ENCODE data around the gene GAS7.
"Not testable (repeated sequence)": the region's sequence is repeated elsewhere in the genome, so short reads cannot be mapped to it uniquely, and the experiment has no call there.

Gene GAS7

GRCh38 chr17:10105513-10106001 lies 92.8 kb downstream of the GAS7 start:
- DNase-seq: no peak

DNA sequence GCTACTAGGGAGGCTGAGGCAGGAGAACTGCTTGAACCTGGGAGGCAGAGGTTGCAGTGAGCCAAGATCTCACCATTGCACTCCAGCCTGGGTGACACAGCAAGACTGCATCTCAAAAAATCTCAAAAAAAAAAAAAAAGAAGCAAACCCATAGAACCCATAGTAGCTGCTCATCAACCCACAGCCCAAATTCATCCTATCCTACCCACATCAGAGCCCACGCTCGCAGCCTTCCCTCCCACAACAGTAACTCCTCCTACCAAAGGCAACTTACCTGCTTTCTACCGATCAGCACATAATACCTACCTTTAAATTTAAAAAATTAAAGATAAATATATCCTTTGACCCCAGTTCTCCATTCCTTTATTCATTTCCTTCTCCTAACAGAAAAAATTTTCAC lies 94.7 kb downstream of the GAS7 start:
- no peak for DNase-seq

DNA sequence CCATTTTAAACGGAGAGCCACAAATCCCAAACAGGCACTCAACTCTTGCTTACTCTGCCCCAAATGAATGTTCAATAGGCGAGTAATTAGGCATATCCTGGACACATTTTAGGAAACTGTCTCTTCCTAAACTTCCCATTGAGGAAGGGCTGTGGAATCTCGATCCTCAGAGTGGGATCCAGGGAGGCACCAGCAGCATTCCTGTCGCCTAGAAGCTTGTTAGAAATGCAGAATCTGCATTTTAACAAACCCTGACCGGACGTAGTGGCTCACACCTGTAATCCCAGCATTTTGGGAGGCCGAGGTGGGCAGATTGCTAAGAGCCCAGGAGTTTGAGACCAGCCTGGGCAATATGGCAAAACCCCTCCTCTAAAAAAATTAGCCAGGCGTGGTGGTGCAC lies 95.6 kb downstream of the GAS7 start:
- DNase-seq: no peak

DNA sequence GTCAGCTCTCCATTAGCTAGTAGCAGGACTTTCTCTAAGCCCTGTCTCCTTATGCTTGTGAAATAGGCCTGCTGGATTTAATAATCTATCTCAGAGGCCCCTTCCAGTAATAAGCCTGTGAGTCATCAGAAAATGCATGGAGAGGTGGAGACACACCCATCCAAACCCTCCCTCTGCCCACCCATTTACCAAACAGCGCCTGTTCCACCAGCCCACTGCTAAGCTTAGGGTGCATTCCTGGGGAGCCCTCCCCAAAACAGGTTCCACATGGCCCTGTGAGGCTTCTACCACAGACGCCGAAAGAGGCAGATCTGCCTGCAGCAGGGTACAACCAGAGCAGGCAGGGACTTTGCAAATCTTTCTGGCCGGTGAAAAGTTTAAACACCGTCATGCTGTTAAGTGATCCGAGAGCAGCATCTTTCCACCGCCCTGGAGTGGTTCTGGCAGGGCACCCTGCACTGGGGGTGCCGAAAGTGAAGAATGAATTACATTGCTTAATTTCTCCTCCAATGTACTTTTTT lies 99.3 kb downstream of the GAS7 start:
- no peak for DNase-seq

DNA sequence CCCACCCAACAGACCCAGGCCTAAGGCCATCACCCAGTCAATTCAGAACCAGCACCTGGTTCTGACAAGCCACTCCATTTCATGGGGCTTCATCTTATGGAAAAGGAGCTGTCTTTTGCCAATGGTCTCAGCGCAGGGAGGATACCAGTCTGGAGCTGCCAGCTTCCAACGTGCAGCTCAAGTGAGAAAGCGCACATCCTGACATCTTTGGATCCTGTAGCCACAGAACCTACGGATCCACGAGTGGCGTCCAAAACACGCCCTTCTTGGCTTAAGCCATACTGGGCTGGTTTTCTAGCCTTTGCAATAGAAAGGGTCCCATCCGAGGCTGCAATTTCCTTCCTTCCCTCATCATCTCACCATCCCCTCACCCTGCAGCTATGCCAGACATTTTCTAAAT lies 101.8 kb downstream of the GAS7 start:
- DNase-seq: no peak

DNA sequence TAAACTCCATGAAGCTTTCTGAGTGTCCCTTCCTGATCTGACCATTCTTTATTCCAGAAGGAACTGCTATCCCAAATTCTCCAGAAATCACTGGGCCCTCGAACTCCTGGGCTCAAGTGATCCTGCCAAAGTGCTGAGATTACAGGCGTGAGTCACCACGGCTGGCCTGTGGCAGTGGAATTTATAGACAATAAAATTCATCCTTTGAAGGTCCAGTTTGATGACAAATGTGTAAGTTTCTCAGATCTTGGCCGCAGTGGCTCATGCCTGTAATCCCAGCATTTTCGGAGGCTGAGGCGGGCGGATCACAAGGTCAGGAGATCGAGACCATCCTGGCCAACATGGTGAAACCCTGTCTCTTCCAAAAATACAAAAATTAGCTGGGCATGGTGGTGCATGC lies 103.1 kb downstream of the GAS7 start:
- not testable (repeated sequence) for DNase-seq

- DNase-seq: no peak
Measured at GRCh38 chr17:10094797-10095196, 103.6 kb downstream of the GAS7 start.

DNA sequence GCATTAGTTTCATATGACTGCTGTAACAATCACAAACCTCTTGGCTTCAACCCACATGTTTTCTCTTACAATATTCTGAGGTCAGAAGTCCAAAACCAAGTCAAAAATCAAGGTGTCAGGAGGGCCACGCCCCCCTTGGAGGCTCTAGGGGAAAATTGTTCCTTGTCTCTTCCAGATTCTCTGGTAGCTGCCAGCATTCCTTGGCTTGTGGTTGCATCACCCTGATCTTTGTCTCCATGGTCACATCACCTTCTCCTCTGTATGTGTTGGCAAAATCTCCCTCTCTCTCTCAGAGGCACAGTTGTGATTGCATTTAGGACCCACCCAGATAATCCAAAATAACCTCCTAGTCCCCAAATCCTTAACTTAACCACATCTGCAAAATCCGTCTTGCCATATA lies 105.8 kb downstream of the GAS7 start:
- no peak for DNase-seq

DNA sequence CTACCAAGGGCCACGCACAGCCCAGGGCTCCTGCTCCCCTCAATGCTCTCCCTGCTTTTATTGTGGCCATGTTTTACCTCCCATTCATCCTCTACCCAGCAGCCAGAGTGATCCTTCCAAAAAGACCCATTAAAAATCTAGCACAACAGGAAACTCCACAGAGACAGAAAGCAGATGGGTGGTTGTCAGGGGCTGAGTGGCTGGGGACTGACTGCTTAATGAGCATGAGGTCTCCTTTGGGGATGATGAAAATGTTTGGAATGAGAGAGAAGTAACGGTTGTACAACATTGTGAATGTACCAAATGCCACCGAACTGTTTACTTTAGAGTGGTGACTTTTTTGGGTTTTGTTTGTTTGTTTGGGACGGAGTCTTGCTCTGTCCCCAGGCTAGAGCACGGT lies 107.4 kb downstream of the GAS7 start:
- DNase-seq: no peak

DNA sequence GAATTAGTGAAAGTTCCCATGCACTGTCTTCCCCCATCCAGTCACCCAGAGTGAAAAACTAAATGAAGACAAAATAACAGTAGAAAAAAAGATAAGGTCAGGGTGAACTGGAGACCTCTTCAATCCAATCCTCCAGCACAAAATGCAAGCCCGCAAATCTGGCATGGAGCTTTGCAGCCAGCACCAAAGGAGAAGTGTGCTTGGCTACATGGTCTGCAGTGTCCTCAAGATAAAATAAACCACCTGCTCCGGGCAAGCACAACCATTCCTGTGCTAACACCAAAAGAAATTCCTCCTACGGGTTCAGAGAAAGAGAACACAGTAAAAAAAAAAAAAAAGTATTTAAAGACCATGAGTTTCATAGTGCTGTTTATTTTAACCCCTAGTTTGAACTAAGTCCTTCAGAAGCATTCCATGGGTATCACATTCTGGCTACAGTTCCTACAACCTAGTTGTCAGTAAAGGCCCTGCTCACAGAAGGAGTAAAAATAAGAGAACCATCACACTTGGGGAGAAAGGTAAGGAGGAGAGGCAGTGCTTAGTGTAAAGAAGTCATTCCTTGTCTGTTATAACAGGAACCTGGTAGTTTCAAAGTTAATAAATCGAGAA lies 109.1 kb downstream of the GAS7 start:
- no peak for DNase-seq

GRCh38 chr17:10088444-10088843 lies 110.0 kb downstream of the GAS7 start:
- DNase-seq: no peak

DNA sequence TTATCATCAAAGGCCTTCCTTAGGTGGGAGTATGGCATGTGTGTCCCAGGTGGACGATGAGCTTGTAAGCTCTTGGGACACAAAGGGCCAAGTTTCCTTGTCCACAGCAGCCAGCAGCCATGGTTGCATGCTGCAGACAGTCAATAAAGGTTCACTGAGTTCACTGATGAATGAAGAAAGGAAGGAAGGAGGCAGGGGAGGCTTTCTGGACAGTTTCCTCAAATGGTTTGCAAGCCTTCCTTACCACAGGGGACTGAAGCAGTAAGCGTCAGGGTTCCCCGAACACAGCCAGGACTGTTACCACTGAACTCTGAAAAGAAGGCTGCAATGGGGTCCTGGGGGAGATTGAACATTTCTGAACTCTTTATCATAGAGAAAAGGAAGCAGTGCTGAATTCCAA lies 111.1 kb downstream of the GAS7 start:
- no peak for DNase-seq

GRCh38 chr17:10083864-10084263 lies 114.5 kb downstream of the GAS7 start:
- no peak for DNase-seq

- no peak for DNase-seq
Measured at GRCh38 chr17:10082795-10083194, 115.6 kb downstream of the GAS7 start.

DNA sequence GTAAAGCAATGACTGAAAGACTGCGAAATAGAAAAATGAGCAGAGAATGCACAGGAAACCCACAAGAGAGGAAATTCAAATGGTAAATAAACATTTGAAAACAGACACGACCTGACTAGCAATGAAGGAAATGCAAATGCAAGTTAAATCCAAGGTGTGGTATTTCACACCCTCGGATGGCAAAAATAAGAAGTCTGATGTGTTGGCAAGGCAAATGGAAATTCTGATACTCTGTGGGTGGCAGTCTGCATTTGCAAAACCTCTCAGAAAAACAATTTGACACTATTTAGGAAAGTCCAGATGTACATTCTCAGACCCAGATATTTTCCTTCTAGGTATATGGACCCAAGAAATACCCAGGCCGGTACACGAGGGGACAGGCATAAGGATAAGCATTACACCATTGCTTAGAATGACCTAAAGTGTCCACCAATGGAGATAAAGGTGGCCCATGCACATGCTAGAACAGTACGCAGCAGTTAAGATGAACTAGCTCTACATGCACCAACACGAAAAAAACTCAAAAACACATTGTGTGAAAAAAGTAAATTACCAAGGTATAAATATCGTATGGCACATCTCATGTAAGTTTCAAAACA lies 116.7 kb downstream of the GAS7 start:
- no peak for DNase-seq

DNA sequence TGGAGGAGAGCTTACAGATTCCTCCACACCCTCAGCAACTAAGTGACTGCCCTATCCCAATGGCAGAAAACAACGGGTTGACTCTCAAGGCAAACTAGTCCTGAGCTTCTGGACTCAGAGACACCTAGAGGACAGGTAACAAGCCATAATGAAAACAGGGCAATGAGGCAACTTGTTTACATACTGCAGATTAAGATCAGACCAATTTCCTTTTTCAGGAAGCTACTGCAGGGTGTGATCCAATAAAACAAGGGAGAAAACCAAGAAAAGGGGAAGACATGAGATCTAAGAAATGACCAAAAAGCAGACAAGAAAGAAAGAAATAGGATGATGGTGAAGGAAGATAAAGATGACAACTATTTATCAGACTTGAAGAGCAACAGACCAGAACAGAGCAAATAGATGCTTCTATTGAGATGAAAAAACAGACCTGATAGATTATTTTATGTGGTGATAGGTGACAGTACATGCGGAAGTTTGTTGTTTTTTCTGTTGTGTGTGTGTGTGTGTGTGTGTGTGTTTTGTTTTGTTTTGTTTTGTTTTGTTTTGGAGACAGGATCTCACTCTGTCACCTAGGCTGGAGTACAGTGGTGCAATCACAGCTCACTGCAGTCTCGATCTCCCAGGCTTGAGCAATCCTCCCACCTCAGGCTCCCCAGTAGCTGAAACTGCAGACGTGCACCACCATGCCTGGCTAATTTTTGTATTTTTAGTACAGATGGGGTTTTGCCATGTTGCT lies 120.7 kb downstream of the GAS7 start:
- no peak for DNase-seq

- no peak for DNase-seq
Measured at GRCh38 chr17:10075919-10076318, 122.5 kb downstream of the GAS7 start.

- no peak for DNase-seq
Measured at GRCh38 chr17:10073941-10074340, 124.5 kb downstream of the GAS7 start.

DNA sequence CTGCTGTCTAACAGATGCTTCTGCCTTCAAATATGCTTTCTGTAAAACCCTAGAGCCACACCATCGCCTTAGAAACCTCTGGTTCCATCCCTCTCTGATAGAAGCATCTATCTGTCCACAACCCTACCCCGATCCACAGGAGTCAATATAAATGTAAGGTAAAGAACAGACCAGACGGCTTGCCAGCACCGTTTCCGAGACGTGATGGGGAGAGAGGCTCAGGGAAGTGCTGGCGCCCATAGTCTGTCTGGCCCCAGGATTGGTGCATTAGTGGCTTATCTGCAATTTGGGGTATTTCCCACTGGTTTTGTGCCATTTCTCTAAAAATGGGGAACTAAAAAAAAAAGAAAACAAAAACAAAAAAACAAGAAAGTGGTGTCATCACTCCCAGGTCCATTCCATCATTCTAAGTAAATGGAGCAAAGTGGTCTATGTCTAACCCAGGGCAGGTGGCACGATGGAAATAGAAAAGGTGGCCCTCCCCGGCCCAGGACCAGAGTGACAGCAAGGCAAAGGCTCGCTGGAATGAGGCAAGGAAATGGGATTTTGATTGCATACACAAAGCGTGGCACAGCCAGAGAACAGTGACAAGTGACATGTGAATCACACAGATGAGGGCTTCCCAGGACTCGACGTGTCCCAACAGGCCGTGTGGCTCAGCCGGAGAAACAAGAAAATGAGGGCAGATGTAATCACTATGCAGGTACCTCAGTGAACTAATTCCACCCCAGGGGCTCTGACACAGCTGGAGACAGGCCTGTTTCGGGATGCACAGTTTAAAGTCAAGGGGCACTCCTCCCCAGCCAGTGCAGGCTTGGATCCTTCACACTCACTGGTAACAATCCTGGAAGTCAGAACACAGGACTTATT lies 125.6 kb downstream of the GAS7 start:
- no peak for DNase-seq

GRCh38 chr17:10072086-10072485 lies 126.3 kb downstream of the GAS7 start:
- no peak for DNase-seq

GRCh38 chr17:10071141-10071540 lies 127.3 kb downstream of the GAS7 start:
- DNase-seq: no peak

DNA sequence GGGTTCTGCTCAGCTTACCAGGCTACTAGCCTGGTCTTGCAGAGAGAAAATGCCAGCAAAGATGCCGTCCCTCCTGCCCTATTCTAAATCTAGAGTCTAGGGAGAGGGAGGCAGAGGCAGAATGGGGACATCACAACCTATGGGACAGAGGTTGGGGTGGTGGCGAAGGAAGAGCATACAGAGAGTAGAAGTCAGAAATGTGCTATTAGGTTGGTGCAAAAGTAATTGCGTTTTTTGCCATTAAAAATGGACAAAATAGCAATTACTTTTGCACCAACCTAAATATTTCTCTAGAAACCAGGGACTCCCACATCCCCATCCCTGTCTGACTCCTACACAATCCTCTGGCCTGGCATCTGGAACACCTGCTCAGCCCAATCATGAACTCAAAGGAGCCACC lies 127.7 kb downstream of the GAS7 start:
- no peak for DNase-seq

DNA sequence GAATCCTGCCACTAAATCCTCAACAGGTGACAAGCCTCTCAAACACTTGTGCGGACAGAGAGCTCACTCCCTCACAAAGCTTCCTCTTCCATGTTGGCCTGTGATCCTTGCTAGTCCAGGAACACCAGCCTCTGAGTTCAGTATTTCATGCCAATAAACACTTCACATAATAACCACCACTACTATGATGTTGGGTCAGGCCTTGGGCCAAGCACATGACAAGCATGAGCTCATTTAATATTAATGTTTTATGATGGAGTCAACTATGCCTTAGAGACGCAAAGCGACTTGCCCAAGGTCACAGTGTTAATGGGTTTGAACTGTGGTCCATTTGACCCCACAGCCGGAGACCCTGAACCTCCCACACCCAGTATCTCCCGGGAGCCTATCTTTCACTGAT lies 129.1 kb downstream of the GAS7 start:
- no peak for DNase-seq

Measured in DMS 273 treated with DMSO at 0.1 percent for 48 hours (cell line).